Vagina (tissue), 2 donors: Measurements from ENCODE around the gene STAT5A. TPM values are rescaled to one million over a fixed set of nuclear protein-coding genes. Genes with fewer than 3 reads are reported as not detected.
"Not testable (repeated sequence)": the region's sequence is repeated elsewhere in the genome, so short reads cannot be mapped to it uniquely, and the experiment has no call there.

Experiments used
- DNase-seq, 2 donors: peaks; one replicate each; pipeline ENCODE4 v3.0.0-alpha.2; 2017; ENCODE audit errors: extremely low spot score in 2 of 2
- H3K27ac ChIP-seq: fragments of 200-600 bp; sonication (generic); one replicate; pipeline ENCODE4 v1.5.1; 2019
- H3K27me3 ChIP-seq: fragments of 200-600 bp; sonication (generic); one replicate; pipeline ENCODE4 v1.5.1; 2019
- H3K36me3 ChIP-seq, 2 donors: fragments of 200-600 bp; sonication (generic); one replicate each; pipeline ENCODE4 v1.5.1; 2017 to 2019
- H3K4me1 ChIP-seq: fragments of 200-600 bp; sonication (generic); one replicate; pipeline ENCODE4 v1.5.1; 2019
- H3K4me3 ChIP-seq, 2 donors: fragments of 200-600 bp; sonication (generic); 1 replicate in 1 of 2; 2 replicates in 1 of 2; pipeline ENCODE4 v1.5.1; 2016 to 2019
- H3K9me3 ChIP-seq: fragments of 200-600 bp; sonication (generic); one replicate; pipeline ENCODE4 v1.5.1; 2019
- CTCF ChIP-seq, 3 experiments: fragments of 450-650 bp in 2 of 3; fragments of 200-600 bp in 1 of 3; sonication (generic) in 1 of 3; IDR thresholded peaks; one replicate each; pipeline ENCODE4 v1.5.1; 2017 to 2019; ENCODE audit warnings: antibody characterized with exemption in 3 of 3, mild to moderate bottlenecking in 2 of 3, moderate library complexity in 2 of 3
- POLR2A ChIP-seq, 2 donors: fragments of 450-650 bp; IDR thresholded peaks; one replicate each; pipeline ENCODE4 v1.6.1; 2017; ENCODE audit warnings: antibody characterized with exemption in 2 of 2, mild to moderate bottlenecking in 2 of 2, moderate library complexity in 2 of 2
- POLR2AphosphoS5 ChIP-seq, 2 donors: sonication (generic); formaldehyde crosslinking; IDR thresholded peaks; one replicate each; pipeline ENCODE4 v1.9.0; 2017; ENCODE audit warnings: antibody characterized with exemption in 2 of 2, mild to moderate bottlenecking in 2 of 2, low read depth in 1 of 2; ENCODE audit not compliant: insufficient read depth in 1 of 2
- intact Hi-C: fragments of 100-400 bp; cut with DNase I; formaldehyde crosslinking; loops from one replicate; pipeline ENCODE4 v1.15.1; 2023
- total RNA-seq: library from RNA; depleted of rRNA; stranded (reverse); fragments of >200 nt; gene quantifications from one replicate; pipeline ENCODE4 v1.2.3, GENCODE V29; 2016

STAT5A gene
- total RNA-seq, 1 donor from 2014 or later: 38.3 TPM

- H3K27ac ChIP-seq: no peak overlapping the region
- TF ChIP-seq CTCF (IDR thresholded peaks at IDR 0.05) (no peak), POLR2A (IDR thresholded peaks at IDR 0.05) (no peak), POLR2AphosphoS5 (IDR thresholded peaks at IDR 0.05; ENCODE audit: insufficient read depth in 1 of 2, low read depth in 1 of 2) (no peak)
- no peak overlapping the region for H3K4me3 ChIP-seq
- H3K4me1 ChIP-seq: no peaks in the 10 kb centered on the region
- peaks cover 0 to 62% of the 10 kb centered on the region in 2 donors for H3K36me3 ChIP-seq
- H3K9me3 ChIP-seq: no peaks in the 10 kb centered on the region
- intact Hi-C loops: no loop called here
- H3K27me3 ChIP-seq: no peaks in the 10 kb centered on the region
- DNase-seq: no peak
Measured at GRCh38 chr17:42301022-42301421, 12.7 kb downstream of the STAT5A start.

GRCh38 chr17:42303694-42304093, 15.4 kb downstream of the STAT5A start:
- TF ChIP-seq POLR2A (IDR thresholded peaks at IDR 0.05) (no peak), CTCF (IDR thresholded peaks at IDR 0.05) (no peak), POLR2AphosphoS5 (IDR thresholded peaks at IDR 0.05; ENCODE audit: insufficient read depth in 1 of 2, low read depth in 1 of 2) (no peak)
- intact Hi-C loops: no loop called here
- H3K4me1 ChIP-seq: no peaks in the 10 kb centered on the region
- no peak for DNase-seq
- H3K27ac ChIP-seq: no peak overlapping the region
- H3K4me3 ChIP-seq: no peak overlapping the region
- no peaks in the 10 kb centered on the region for H3K27me3 ChIP-seq
- H3K9me3 ChIP-seq: no peaks in the 10 kb centered on the region
- peaks cover 0 to 63% of the 10 kb centered on the region in 2 donors for H3K36me3 ChIP-seq

GRCh38 chr17:42304187-42305030, 16.1 kb downstream of the STAT5A start:
- H3K4me1 ChIP-seq: peaks cover 4% of the 10 kb centered on the region
- TF ChIP-seq POLR2A (IDR thresholded peaks at IDR 0.05) (no peak), POLR2AphosphoS5 (IDR thresholded peaks at IDR 0.05; ENCODE audit: insufficient read depth in 1 of 2, low read depth in 1 of 2) (no peak), CTCF (IDR thresholded peaks at IDR 0.05) (no peak)
- no peak for DNase-seq
- intact Hi-C loops: no loop called here
- peaks cover 0 to 65% of the 10 kb centered on the region in 2 donors for H3K36me3 ChIP-seq
- no peaks in the 10 kb centered on the region for H3K27me3 ChIP-seq
- no peak overlapping the region for H3K4me3 ChIP-seq
- H3K27ac ChIP-seq: no peak overlapping the region
- H3K9me3 ChIP-seq: no peaks in the 10 kb centered on the region

- intact Hi-C loops, H3K9me3 ChIP-seq, DNase-seq, H3K4me1 ChIP-seq, H3K27ac ChIP-seq, H3K27me3 ChIP-seq, H3K4me3 ChIP-seq: not testable (repeated sequence)
- peaks cover 0 to 65% of the 10 kb centered on the region in 2 donors for H3K36me3 ChIP-seq
Measured at GRCh38 chr17:42305031-42305330, 16.7 kb downstream of the STAT5A start.

GRCh38 chr17:42305543-42306384, 17.5 kb downstream of the STAT5A start:
- H3K27me3 ChIP-seq: no peaks in the 10 kb centered on the region
- no peak for DNase-seq
- no peaks in the 10 kb centered on the region for H3K9me3 ChIP-seq
- intact Hi-C loops: no loop called here
- peaks cover 0 to 63% of the 10 kb centered on the region in 2 donors for H3K36me3 ChIP-seq
- H3K4me3 ChIP-seq: no peak overlapping the region
- no peak for TF ChIP-seq POLR2AphosphoS5 (IDR thresholded peaks at IDR 0.05; ENCODE audit: insufficient read depth in 1 of 2, low read depth in 1 of 2)
- no peak for TF ChIP-seq CTCF (IDR thresholded peaks at IDR 0.05)
- no peak for TF ChIP-seq POLR2A (IDR thresholded peaks at IDR 0.05)
- H3K4me1 ChIP-seq: peaks cover 16% of the 10 kb centered on the region
- H3K27ac ChIP-seq: no peak overlapping the region
